Astrocyte (in vitro differentiated cells and primary cell): ENCODE measurements around the gene NEAT1.

Source experiments
- EZH2 ChIP-seq: IDR thresholded peaks from 2 replicates; pipeline ENCODE4 v1.6.1; 2012; ENCODE audit warnings: mild to moderate bottlenecking, low read length, inconsistent platforms; ENCODE audit not compliant: insufficient read depth
- TF ChIP-seq, protein P1 (sequence below): IDR thresholded peaks from 2 replicates; pipeline ENCODE4 v1.5.1; 2011; ENCODE audit warnings: low read depth, mild to moderate bottlenecking, inconsistent platforms, low read length, moderate library complexity; ENCODE audit not compliant: insufficient read depth

GRCh38 chr11:65422633-65423515 lies at the start of gene NEAT1:
- TF ChIP-seq, protein P1, sequence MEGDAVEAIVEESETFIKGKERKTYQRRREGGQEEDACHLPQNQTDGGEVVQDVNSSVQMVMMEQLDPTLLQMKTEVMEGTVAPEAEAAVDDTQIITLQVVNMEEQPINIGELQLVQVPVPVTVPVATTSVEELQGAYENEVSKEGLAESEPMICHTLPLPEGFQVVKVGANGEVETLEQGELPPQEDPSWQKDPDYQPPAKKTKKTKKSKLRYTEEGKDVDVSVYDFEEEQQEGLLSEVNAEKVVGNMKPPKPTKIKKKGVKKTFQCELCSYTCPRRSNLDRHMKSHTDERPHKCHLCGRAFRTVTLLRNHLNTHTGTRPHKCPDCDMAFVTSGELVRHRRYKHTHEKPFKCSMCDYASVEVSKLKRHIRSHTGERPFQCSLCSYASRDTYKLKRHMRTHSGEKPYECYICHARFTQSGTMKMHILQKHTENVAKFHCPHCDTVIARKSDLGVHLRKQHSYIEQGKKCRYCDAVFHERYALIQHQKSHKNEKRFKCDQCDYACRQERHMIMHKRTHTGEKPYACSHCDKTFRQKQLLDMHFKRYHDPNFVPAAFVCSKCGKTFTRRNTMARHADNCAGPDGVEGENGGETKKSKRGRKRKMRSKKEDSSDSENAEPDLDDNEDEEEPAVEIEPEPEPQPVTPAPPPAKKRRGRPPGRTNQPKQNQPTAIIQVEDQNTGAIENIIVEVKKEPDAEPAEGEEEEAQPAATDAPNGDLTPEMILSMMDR, result no peak
- no peak for TF ChIP-seq EZH2
